SK-N-SH (cell line): ENCODE data around the gene MUC5B.

Experiments used
- CHD2 ChIP-seq: fragments of 150-350 bp; IDR thresholded peaks from 2 replicates; pipeline ENCODE4 v1.6.1; 2018; ENCODE audit warnings: low read length; ENCODE audit not compliant: partially characterized antibody
- CTCF ChIP-seq: fragments of 200-600 bp; sonication (generic); IDR thresholded peaks from 2 replicates; pipeline ENCODE4 v1.6.1; 2017; ENCODE audit warnings: antibody characterized with exemption, mild to moderate bottlenecking, moderate library complexity
- EZH2phosphoT487 ChIP-seq: fragments of 200-600 bp; sonication (generic); IDR thresholded peaks from 2 replicates; pipeline ENCODE4 v1.6.1; 2017; ENCODE audit warnings: low read depth, mixed run types, mild to moderate bottlenecking, antibody characterized with exemption, moderate library complexity, borderline replicate concordance
- FOSL2 ChIP-seq: IDR thresholded peaks from 2 replicates; pipeline ENCODE4 v1.4.0; 2012; ENCODE audit warnings: low read depth, mild to moderate bottlenecking, moderate library complexity, borderline replicate concordance
- POLR2AphosphoS5 ChIP-seq: IDR thresholded peaks from 2 replicates; pipeline ENCODE4 v1.6.1; 2012; ENCODE audit warnings: low read depth, low read length
- RAD21 ChIP-seq: IDR thresholded peaks from 2 replicates; pipeline ENCODE4 v1.6.1; 2012; ENCODE audit warnings: mild to moderate bottlenecking, low read length
- RCOR1 ChIP-seq: fragments of 150-350 bp; IDR thresholded peaks from 2 replicates; pipeline ENCODE4 v1.6.1; 2017; ENCODE audit warnings: antibody characterized with exemption, low read length
- REST ChIP-seq: IDR thresholded peaks from 2 replicates; pipeline ENCODE4 v1.6.1; 2012; ENCODE audit warnings: mild to moderate bottlenecking, low read depth, low read length, moderate library complexity
- SIN3A ChIP-seq: IDR thresholded peaks from 2 replicates; pipeline ENCODE4 v1.6.1; 2012; ENCODE audit warnings: low read depth, mild to moderate bottlenecking, low read length, moderate library complexity, borderline replicate concordance
- SMC3 ChIP-seq: IDR thresholded peaks from 2 replicates; pipeline ENCODE4 v1.6.1; 2012; ENCODE audit warnings: low read depth, low read length, improper control_type of control experiment
- USF2 ChIP-seq: fragments of 150-350 bp; IDR thresholded peaks from 2 replicates; pipeline ENCODE4 v1.6.1; 2017; ENCODE audit warnings: antibody characterized with exemption, low read length, low read depth, borderline replicate concordance
- YY1 ChIP-seq: IDR thresholded peaks from 2 replicates; pipeline ENCODE4 v1.4.0; 2012; ENCODE audit warnings: low read depth, mild to moderate bottlenecking
- TF ChIP-seq, protein P1 (sequence below): IDR thresholded peaks from 2 replicates; pipeline ENCODE4; 2012

- no peak for TF ChIP-seq USF2
- TF ChIP-seq RCOR1: no peak
- TF ChIP-seq REST: no peak
- no peak for TF ChIP-seq SIN3A
- TF ChIP-seq CTCF: no peak
- TF ChIP-seq POLR2AphosphoS5: no peak
- TF ChIP-seq YY1: no peak
- TF ChIP-seq RAD21: no peak
- TF ChIP-seq, protein P1, sequence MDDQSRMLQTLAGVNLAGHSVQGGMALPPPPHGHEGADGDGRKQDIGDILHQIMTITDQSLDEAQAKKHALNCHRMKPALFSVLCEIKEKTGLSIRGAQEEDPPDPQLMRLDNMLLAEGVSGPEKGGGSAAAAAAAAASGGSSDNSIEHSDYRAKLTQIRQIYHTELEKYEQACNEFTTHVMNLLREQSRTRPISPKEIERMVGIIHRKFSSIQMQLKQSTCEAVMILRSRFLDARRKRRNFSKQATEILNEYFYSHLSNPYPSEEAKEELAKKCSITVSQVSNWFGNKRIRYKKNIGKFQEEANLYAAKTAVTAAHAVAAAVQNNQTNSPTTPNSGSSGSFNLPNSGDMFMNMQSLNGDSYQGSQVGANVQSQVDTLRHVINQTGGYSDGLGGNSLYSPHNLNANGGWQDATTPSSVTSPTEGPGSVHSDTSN: no peak
- no peak for TF ChIP-seq FOSL2
- TF ChIP-seq EZH2phosphoT487: no peak
- TF ChIP-seq SMC3: no peak
- no peak for TF ChIP-seq CHD2
Observed at GRCh38 chr11:1308743-1309497, 86.1 kb downstream of the MUC5B start.
